Peyer's patch (tissue), 4 donors: ENCODE data around the gene CAPN7. TPM values are rescaled to one million over a fixed set of nuclear protein-coding genes. Genes with fewer than 3 reads are reported as not detected.

ENCODE experiments used
- DNase-seq, 3 donors: peaks; one replicate each; pipeline ENCODE4 v3.0.0-alpha.2; 2017 to 2019
- H3K27ac ChIP-seq, 4 donors: fragments of 200-600 bp; sonication (generic); one replicate each; pipeline ENCODE4 v1.5.1; 2016 to 2019
- H3K27me3 ChIP-seq, 2 donors: fragments of 200-600 bp; sonication (generic); one replicate each; pipeline ENCODE4 v1.5.1; 2019
- H3K36me3 ChIP-seq, 3 donors: fragments of 200-600 bp; sonication (generic); one replicate each; pipeline ENCODE4 v1.5.1; 2016 to 2019
- H3K4me1 ChIP-seq, 4 donors: fragments of 200-600 bp; sonication (generic); one replicate each; pipeline ENCODE4 v1.5.1; 2016 to 2019
- H3K4me3 ChIP-seq, 4 donors: fragments of 200-600 bp; sonication (generic); 1 replicate in 3 of 4; 2 replicates in 1 of 4; pipeline ENCODE4 v1.5.1; 2016 to 2019; ENCODE audit warnings: mild to moderate bottlenecking in 1 of 4
- H3K9me3 ChIP-seq, 4 donors: fragments of 200-600 bp; sonication (generic); one replicate each; pipeline ENCODE4 v1.5.1; 2016 to 2019; ENCODE audit warnings: mild to moderate bottlenecking in 1 of 4
- POLR2A ChIP-seq, 2 donors: fragments of 450-650 bp; IDR thresholded peaks; one replicate each; pipeline ENCODE4 v1.5.1; 2017; ENCODE audit warnings: antibody characterized with exemption in 2 of 2, mild to moderate bottlenecking in 2 of 2, moderate library complexity in 2 of 2
- total RNA-seq, 4 donors: library from RNA; depleted of rRNA; stranded (reverse); fragments of >200 nt; gene quantifications; one replicate each; pipeline ENCODE4 v1.1.0, GENCODE V29; 2016
- TF ChIP-seq, protein P1 (sequence below), 6 experiments: fragments of 450-650 bp in 4 of 6; fragments of 200-600 bp in 2 of 6; sonication (generic) in 1 of 6; IDR thresholded peaks; one replicate each; pipeline ENCODE4 v1.5.1; 2017 to 2019; ENCODE audit warnings: antibody characterized with exemption in 6 of 6, mild to moderate bottlenecking in 3 of 6, moderate library complexity in 1 of 6

CAPN7 gene
- total RNA-seq, 4 donors from 2014 or later = 50.3 to 115 (median 69.3) TPM

DNA sequence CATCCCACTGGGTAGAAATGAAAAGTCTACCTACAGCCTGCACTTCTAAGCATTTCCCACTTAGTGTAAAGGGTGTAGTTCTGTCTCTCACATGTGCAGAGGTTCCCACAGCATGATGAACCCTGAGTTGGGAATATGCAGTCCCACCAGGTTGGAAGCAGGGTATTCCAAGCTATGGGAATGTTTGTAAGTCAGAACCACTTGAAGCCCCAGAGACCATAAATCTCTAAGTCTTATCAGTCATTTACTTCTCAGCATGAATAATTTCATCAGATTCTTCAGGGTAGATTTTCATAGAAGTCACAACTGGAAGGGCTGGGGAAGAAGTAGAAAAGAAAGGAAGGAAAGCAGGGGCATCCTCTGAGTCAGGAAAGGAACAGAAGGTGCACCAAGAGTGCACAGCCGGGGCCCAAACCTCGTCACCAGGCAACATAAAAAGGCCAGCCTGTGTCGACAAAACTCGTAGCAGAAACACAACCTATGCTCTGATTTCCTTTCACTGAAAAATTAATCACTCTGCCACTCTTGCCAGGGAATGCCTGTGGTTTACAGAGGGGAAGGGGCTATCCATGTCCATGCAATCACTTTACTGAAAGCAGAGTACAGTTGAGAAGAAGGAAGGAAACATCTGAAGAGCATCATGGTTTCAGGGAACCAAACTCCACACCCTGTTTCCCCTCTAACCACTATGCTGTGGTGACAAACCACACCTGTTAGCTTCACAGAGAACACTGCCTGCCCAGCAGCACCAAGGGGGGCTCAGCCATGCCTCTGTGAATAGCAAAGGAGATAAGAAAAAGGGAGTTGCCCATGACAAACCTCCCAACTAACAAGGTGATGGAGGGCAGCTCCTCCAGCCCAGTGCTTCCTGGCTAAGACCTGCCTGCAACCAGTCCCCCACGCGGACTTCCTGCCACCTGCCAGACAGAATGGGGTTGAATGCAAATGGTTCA is 85.8 kb downstream of the CAPN7 start:
- Histone ChIP-seq H3K4me1 (peaks cover 7 to 34% (median 13%) of the 10 kb centered on the region in 4 donors), H3K36me3 (no peaks in the 10 kb centered on the region), H3K9me3 (no peaks in the 10 kb centered on the region), H3K4me3 (peak overlapping the region in 1 of 4 donors; percentile 11), H3K27ac (peak overlapping the region; percentile 45 to 69 (median 54)), H3K27me3 (no peaks in the 10 kb centered on the region)
- TF ChIP-seq, protein P1, sequence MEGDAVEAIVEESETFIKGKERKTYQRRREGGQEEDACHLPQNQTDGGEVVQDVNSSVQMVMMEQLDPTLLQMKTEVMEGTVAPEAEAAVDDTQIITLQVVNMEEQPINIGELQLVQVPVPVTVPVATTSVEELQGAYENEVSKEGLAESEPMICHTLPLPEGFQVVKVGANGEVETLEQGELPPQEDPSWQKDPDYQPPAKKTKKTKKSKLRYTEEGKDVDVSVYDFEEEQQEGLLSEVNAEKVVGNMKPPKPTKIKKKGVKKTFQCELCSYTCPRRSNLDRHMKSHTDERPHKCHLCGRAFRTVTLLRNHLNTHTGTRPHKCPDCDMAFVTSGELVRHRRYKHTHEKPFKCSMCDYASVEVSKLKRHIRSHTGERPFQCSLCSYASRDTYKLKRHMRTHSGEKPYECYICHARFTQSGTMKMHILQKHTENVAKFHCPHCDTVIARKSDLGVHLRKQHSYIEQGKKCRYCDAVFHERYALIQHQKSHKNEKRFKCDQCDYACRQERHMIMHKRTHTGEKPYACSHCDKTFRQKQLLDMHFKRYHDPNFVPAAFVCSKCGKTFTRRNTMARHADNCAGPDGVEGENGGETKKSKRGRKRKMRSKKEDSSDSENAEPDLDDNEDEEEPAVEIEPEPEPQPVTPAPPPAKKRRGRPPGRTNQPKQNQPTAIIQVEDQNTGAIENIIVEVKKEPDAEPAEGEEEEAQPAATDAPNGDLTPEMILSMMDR (IDR thresholded peaks at IDR 0.05) = no peak
- no peak for TF ChIP-seq POLR2A (IDR thresholded peaks at IDR 0.05)
- DNase-seq = peak in 2 of 3 donors; percentile 82 to 84

DNA sequence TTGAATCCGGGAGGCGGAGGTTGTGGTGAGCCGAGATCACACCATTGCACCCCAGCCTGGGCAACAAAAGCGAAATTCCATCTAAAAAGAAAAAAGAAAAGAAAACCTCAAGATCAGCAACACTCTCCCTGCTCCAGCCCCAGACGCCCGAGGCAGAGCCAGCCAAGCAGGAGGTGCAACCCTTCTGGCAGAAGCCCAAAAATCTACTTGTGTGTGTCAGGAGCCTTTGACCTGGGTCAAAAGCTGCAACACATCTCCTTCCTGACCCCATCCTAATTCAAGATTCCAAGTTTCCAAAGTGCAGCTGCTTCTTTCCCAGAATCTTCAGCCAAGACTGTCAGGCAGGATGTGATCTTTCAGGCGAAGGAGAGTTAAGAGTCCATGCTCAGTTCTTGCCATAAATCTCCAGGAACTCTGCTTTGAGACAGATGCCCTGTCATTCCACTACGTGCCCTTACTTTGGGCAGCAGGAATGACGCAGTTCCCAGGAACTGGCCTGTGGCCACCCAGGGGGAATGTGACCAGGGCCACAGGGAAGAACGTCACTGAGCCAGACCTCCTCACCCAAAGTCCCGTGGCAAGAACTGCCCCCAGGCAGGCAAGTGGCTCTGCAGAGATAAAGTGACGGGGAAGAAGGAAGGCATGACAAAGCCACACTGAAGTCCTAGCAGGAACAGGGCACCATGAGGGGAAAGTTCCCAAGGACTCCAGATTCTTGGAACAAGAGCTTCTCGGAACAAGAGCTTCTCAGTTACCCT is 86.9 kb downstream of the CAPN7 start:
- H3K9me3 ChIP-seq = no peaks in the 10 kb centered on the region
- H3K4me1 ChIP-seq = peaks cover 7 to 34% (median 13%) of the 10 kb centered on the region in 4 donors
- DNase-seq = peak in 1 of 3 donors; percentile 66
- no peak overlapping the region for H3K4me3 ChIP-seq
- H3K36me3 ChIP-seq = no peaks in the 10 kb centered on the region
- TF ChIP-seq POLR2A (IDR thresholded peaks at IDR 0.05) = no peak
- TF ChIP-seq, protein P1 (IDR thresholded peaks at IDR 0.05) = no peak
- H3K27ac ChIP-seq = peak overlapping the region; percentile 45 to 69 (median 54)
- no peaks in the 10 kb centered on the region for H3K27me3 ChIP-seq

DNA sequence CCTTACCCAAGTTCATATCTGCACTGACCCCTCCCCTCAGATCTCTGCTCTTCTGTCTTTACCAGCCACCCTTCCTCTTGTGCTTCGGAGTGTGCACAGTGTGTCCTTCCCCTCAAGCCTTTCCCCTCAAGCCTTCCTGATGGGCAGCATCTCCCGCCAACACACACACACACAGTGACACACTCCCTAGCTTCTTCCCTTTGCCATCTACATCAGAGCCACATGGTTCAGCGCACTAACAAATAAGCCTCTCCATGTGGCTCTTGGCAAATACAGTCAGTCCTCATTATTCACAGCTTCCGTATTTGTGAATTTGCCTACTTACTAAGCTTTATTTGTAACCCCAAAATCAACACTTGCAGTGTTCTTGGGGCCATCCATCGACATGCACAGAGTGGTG is 88.9 kb downstream of the CAPN7 start:
- Histone ChIP-seq H3K27me3 (no peaks in the 10 kb centered on the region), H3K36me3 (no peaks in the 10 kb centered on the region), H3K4me3 (no peak overlapping the region), H3K27ac (peak overlapping the region; percentile 54 to 75 (median 66)), H3K9me3 (no peaks in the 10 kb centered on the region), H3K4me1 (peaks cover 7 to 40% (median 13%) of the 10 kb centered on the region in 4 donors)
- TF ChIP-seq, protein P1 (IDR thresholded peaks at IDR 0.05) = no peak
- no peak for TF ChIP-seq POLR2A (IDR thresholded peaks at IDR 0.05)
- no peak for DNase-seq

DNA sequence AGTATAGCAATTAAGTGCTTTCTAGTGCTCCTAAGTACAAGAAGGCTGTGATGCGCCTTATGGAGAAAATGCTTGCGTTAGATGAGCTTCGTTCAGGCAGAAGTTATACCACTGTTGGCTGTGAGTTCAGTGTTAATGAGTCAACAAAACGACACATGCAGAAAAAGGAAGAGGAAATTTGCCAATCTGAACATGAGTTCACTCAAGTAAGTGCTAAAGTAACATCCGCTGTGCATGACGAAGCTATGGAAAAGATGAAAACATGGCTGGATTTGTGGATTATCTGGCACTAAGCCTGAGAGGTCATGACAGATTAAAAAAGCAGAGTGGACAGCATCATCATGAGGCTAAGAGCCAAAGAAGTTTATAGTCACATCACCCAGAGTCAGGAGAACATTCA is 89.5 kb downstream of the CAPN7 start:
- no peaks in the 10 kb centered on the region for H3K27me3 ChIP-seq
- H3K9me3 ChIP-seq = no peaks in the 10 kb centered on the region
- no peak for DNase-seq
- H3K4me3 ChIP-seq = no peak overlapping the region
- H3K27ac ChIP-seq = peak overlapping the region; percentile 54 to 75 (median 66)
- TF ChIP-seq, protein P1 (IDR thresholded peaks at IDR 0.05) = no peak
- no peak for TF ChIP-seq POLR2A (IDR thresholded peaks at IDR 0.05)
- peaks cover 7 to 39% (median 13%) of the 10 kb centered on the region in 4 donors for H3K4me1 ChIP-seq
- no peaks in the 10 kb centered on the region for H3K36me3 ChIP-seq

DNA sequence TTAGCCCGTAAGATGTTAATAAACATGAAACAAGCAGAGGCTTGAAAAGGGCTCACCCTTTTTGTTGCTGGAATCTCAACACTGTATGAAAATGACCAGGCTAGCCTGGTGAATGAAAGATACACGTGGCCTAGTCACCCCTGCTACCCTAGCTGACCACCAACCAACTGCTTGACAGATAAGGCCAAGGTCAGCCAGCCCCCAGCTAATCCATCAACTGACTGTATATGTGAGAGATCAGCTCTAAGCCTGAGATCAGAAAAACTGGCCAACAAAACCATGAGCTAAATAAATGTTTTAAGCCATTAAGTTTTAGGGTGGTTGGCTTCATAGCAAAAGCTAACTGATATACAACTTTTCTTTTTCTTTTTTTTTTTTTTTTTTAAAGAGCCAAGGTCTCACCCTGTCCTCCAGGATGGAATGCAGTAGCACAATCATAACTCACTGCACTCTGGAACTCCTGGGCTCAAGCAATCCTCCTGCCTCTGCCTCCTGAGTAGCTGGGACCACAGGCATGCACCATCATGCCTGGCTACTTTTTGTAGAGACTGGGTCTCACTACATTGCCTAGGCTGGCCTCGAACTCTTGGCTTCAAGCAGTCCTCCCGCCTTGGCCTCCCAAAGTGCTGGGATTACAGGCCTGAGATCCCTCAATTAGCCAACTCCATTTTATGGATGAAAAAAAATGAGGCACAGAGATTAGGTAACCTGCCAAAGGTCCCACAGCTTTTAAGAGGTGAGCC is 91.7 kb downstream of the CAPN7 start:
- DNase-seq = peak in 1 of 3 donors; percentile 28

More for the DNA sequence above, 91.7 kb downstream of the CAPN7 start:
- no peak overlapping the region for H3K4me3 ChIP-seq
- peaks cover 4 to 18% (median 6%) of the 10 kb centered on the region in 4 donors for H3K4me1 ChIP-seq
- no peak overlapping the region for H3K27ac ChIP-seq
- no peaks in the 10 kb centered on the region for H3K27me3 ChIP-seq
- no peaks in the 10 kb centered on the region for H3K9me3 ChIP-seq
- TF ChIP-seq, protein P1 (IDR thresholded peaks at IDR 0.05) = no peak
- no peak for TF ChIP-seq POLR2A (IDR thresholded peaks at IDR 0.05)
- no peaks in the 10 kb centered on the region for H3K36me3 ChIP-seq
